ENCODE data around the gene NCKAP5.
"Not testable (repeated sequence)": the region's sequence is repeated elsewhere in the genome, so short reads cannot be mapped to it uniquely, and the experiment has no call there.

NCKAP5 gene

DNA sequence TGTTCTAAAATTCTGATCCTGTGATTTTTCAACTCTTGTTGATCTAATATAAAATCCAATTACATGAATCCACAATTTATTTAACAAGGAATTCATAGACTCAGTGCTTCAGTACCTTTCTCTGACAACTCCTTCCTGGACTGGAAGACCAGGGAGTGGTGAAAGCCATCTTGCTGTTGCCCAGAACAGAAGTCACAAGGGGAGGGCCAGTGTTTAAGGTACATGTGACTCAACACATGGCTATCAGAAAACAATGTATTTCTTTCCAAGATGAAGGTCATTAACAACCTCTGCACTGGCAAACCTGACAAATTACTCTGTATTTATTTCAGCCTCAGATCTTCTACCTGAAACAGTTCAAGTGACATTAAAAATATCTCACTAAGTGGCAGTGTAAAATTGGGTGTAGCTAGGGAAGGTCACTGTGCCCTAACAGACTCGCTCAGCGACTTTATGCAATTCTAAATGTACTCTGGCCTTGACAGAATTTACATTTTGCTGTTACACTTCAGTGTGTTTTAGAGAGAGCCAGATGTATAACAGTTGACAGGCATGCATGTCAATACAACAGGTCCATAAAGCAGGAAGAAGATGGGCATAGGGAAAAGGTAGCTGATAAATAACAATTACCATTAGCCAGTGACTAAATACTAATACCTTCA lies 75.4 kb downstream of the NCKAP5 start:
- no peak for DNase-seq

DNA sequence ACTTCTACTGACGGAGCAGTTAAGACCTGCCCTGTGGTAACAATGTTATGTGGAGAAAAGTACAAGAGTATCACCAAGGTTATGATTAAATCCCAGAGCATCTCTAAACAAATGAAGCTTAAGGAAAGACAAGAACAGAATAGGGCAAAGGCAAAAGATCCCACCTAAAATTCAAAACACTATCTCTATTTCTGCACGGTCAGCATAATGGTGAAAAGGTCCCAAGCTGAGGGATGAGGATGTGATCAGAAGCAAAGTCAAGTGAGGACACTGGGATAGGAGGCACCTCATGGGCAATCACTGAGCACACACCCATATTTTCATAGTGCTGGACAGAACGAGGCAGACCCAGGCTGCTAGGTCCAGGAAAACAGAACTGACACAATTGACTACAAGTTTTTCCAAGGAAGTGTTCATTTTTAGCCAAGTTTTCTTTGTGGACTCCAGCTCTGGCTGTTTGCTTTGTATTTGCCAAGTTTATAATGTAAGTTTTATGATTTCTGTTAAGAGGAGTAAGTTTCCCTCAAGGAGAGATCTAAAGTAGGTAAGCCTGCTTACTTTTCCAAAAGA lies 77.8 kb downstream of the NCKAP5 start:
- DNase-seq = no peak

DNA sequence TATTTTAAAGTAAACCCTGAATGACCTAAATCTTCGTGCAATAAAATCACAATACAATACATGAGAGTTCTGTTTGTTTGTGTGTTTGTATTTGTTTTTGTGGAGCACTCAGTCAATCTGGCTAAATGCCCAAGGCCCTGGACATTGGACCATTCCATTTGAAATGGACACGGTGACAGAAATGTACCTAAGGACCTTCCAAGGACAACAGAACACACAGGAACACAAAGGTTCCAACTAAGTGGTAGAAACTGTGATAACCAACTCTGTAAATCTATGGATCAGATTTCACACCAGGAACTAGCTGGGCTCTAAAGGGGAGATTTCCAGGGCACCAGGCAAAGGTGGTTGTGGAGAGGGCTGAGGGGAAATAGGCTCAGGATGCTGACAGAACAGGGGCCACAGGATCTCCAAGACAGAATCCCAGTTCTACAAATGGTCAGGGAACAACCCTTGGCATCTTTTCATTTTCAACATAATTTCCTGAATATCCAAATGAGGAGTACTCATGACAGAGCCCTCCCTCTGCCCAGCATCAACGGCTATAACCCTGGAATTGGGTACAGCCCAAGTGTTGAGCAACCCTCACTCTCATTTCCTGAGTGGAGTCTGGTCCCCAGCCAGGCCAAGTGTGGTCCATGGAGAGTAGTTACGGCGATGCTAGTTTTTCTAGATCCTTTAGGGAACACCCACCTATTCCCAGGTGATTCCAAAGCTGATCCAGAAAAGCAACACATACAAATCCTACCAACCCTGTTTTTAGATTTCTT lies 78.4 kb downstream of the NCKAP5 start:
- no peak for DNase-seq

DNA sequence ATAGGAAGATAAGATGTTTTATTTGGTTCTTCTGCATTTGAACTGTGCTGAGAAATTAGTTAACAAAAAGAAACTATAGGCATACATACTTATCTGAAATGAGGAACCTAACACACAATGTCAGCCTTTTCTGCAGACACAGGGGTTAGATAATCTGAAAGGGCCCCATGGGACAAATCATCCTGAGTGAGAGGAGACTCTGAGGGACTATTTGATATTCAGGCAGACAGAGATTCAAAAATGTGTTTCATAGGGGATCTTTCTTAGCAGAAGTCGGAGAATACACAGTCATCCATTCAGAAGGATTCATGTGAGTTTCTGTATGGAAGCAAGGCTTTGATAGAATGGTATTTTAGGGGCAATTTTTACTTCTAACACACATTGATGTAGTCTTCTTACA lies 79.1 kb downstream of the NCKAP5 start:
- DNase-seq = no peak

DNA sequence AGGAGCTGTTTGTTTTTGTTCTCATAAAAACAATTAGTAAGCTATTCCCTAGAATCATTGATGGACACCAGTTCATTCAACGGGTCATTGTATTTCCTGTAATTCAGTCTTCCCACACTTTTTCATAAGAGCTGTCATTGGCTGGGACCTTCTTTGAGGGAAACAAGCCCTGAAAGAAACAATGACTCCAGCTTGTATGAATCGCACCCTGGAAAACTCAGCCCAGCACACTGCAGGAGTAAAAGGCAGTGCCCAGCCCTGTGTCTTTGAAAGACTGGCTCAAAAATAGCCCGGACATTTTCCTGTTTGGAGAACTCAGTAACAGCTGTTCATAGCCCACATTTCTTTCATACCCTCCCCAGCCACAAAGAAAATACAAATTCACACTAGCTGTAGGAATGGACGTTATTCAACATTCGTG lies 81.5 kb downstream of the NCKAP5 start:
- DNase-seq = no peak

DNA sequence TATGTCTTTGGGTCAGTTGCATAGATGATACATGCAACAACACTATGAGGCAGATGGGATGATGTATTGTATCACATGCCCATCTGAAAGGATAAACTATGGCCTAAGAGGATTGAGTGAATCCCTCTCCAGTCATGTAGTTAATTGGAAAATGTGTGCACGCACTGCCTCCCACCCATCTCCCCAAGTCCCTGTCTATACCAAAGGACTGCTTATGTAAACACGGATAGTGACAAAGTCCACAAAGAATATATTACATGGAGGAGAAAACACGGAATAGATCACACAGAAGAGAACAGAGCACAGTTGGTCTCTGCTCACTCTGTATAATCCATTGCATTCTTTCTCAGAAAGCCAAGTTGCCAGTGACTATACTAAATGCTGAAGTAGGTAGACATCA lies 82.4 kb downstream of the NCKAP5 start:
- no peak for DNase-seq

DNA sequence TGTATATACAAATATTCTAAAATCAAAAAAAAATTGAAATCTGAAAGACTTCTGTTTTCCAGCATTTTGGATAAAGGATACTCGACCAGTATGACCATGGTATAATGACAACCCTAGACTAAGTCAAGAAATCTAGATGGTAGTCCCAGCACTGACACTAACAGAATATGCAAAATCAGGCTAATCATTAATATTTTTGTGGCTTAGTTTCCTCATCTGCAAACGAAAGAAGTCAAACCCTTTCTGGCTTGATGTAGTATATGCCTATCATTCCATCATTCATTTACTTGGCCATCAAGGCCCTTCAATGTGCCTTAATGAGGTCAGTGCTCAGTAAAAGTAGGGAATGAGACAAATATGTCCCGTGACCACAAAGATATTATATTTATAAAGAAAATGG lies 83.5 kb downstream of the NCKAP5 start:
- DNase-seq = no peak

DNA sequence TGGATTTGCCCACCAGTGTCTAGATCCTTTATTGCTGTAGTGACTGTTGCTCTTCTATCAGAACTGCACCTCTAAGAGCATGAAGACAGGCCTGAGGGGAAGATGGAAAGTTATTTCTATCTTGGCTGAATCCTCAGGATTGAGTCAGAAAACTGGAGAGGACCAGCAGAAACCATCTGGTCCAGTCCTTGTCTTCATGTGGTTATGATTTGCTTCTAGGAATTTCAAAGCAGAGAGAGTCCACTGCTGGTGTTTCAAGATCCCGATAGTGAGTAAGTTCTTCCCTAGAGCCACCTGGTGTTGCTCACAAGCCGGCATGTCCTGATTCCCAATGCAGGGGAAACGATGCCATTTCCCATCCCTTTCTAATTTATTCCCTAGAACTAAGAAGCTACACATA lies 84.2 kb downstream of the NCKAP5 start:
- no peak for DNase-seq

DNA sequence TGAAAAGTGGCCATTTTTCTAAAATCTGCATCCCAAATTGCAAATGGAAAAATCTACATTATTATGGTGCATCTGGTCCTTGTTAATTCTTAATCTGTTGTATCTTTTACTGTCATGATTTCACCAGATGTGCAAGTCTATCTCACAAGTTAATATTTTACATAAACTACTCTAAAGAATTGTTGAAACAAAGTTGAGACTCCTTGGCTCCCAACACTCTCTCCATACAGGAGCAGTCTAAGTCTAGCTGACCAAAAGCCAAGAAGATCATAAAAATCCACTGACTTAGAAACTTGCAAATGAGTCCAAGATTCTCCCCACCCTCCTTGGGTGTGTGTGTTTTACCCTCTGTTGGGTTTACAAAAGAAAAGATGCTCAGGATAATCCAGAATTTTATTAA lies 85.1 kb downstream of the NCKAP5 start:
- DNase-seq = no peak

DNA sequence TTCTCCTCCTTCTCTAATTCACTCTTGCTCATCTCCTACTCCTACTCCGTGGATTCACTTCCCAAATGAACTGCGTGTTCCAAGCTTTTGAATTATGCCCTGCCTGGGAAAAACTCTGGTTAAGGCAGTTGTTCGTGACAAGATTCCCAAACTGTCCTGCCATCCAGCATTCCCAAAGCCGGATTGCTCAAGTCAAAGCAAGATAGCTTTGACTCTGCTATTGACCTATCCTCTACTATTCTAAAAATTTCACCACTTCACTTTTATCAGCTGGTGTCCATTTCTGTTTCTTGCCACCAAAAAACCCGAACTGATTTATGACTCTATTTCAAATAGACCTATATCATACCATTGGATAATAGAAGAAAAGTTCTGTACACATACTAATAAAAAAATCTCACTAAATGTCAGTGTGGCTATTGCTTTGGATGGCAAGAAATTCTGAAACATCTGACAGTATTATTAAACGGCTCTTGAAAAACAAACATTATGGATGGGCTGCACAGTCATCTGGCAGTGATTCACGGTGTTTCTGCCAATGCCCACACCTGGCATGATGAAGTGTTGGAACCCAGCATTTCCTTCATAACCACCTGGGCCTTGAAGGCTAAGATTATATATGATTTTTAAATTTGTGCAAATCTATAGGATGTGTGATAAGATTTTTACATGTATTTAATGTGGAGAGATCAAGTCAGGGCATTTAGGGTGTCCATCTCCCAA lies 87.4 kb downstream of the NCKAP5 start:
- no peak for DNase-seq

DNA sequence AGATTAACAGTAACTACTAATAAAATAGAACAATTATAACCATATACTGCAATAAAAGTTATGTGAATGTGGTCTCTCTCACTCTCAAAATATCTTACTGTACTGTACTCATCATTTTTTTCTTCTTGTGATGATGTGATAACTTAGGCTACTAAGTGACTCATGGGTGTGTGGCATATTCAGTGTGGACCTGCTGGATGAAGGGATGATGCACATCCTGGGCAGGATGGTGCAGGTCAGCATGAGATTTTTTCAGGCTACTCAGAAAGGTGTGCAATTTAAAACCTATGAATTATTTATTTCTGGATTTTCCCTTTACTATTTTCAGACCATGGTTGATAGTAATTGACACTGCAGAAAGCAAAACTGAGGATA lies 90.7 kb downstream of the NCKAP5 start:
- DNase-seq = no peak

DNA sequence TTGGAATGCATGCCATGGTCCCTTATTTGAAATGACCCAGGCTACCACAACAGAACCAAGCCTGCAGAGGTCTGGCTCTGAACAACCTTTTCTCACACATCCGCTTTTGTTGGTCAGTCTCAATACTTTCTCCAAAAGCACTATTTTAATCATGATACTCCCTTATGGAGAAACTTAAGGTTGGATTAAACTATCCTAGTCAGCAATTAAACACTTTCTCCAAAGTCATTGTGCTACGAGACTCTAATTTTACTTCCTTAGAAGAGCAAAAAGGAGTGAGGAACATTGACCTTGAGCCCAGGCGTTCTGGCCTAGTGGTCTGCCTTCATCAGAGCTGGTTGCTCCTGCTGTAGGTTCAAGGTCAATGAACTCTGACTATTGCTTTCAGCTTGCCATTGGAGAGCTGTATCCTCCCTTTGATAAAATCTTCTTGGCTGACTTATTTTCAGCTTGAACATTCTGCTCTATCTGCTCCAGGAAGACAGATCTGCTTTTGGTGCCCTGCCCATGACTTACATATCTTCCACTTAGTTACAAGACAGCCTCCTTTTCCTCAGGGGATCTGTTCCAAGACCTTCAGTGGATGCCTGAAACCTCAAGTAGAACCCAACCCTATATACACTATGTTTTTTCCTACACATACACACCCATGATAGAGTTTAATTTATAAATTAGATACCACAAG lies 91.2 kb downstream of the NCKAP5 start:
- DNase-seq = no peak

DNA sequence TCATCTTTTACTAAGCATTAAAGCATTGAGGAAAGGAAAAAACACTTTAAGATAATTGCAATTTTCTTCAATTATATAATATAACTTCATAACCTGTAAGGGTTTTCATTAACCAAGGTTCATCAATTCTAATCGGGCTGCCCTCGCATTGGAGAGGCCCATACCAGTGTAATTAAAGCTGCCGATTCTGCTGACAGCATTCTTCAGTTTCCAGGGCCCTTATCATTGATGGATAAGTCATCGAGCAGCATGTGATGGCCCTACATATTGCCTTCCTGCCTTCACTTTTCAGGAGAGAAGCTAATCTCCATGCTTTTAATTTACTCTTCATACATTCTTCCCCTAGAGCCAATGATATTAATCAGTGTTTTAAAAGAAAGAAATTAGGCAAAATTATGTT lies 92.0 kb downstream of the NCKAP5 start:
- no peak for DNase-seq

DNA sequence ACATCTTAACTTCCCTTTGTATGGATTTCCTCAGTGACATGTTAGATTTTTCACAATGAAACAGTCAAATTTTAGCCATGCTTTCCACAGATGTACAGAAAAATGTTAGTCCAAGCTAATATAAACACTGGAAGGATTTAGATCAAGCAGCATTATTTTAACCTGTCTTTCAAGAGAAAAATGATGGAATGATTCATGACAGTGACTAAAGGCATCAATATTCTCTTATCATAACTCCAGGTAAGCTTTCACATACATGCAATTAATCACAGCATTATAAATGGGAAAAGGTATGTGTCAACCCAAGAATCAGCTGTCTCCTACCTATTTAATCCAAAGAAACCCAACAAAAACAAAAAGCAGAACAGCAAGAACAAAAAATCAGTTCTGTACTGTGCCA lies 92.7 kb downstream of the NCKAP5 start:
- DNase-seq = no peak

DNA sequence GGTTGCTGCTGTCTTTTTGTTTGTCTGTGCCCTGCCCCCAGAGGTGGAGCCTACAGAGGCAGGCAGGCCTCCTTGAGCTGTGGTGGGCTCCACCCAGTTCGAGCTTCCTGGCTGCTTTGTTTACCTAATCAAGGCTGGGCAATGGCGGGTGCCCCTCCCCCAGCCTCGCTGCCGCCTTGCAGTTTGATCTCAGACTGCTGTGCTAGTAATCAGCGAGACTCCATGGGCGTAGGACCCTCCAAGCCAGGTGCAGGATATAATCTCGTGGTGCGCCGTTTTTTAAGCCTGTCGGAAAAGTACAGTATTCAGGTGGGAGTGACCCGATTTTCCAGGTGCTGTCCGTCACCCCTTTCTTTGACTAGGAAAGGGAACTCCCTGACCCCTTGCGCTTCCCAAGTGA lies 97.8 kb downstream of the NCKAP5 start:
- DNase-seq = not testable (repeated sequence)

DNA sequence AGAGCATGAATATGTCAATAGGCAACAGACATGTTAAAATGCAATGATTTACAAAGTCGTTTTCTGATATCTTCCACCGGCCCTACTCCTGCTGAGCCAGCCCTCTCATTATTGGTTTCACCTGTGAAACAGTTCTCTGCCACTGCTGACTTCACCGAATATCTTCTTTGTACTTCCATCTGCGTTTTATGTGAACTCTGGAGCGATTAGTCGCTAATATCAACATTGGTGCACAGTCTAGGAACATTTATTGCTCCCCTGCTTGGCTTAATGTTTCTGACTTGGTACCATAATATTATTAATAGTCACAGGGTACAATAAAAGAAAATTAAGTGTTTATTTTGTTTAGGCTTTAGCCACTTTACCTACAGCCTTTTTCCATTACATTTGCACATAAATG lies 105.5 kb downstream of the NCKAP5 start:
- no peak for DNase-seq

DNA sequence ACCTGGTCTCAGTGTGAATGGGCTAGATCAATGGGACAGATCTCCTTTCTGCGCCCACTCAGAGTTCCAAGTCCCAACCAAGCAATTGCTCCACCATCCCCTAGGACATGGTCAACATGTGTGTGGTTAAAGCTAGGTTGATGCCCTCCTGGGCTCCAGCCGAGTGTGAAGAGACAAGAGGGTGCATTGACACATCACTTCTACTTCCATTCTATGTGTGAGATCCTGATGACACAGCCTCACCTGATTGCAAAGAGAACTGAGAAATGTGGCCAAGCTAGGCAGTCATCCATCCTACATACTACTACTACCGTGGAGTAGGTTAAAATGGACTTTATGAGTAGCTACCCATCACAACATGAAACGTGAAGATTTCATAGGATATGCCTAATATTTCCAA lies 106.8 kb downstream of the NCKAP5 start:
- no peak for DNase-seq

DNA sequence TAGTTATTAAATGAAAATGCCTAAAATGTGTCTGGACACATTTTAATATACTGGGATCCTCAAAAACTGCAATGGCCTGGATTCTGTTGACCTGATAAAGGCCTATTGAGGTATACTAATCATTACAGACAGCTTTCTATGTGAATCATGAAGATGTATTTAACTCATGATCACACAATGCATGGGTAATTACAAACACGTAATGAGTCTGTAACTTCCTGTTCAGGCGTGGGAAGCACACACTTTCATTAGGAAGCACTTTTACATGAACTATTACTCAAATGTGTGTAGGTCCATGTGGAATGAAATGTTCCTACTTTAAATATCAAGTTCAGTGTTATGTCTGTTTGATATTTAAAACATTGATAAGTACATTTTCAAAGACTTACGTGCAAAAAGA lies 108.7 kb downstream of the NCKAP5 start:
- no peak for DNase-seq

DNA sequence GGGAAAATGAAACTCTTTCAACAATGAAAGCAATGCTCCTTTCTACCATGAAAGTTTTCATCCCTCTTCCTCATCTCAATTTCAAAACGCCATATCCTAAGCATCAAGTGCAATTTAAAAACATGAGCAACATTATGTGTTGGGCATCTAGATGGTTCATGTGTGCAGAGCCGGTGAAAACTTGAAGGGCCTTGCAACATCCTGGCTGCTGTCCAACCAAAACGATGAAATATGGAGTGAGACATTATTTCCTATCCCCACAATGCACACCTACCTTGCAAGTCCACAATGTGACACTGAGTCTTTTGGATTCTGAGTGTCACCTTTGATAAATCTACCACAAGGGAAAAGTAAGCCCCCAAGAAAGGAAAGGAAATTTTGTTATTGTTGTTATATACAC lies 110.0 kb downstream of the NCKAP5 start:
- no peak for DNase-seq

DNA sequence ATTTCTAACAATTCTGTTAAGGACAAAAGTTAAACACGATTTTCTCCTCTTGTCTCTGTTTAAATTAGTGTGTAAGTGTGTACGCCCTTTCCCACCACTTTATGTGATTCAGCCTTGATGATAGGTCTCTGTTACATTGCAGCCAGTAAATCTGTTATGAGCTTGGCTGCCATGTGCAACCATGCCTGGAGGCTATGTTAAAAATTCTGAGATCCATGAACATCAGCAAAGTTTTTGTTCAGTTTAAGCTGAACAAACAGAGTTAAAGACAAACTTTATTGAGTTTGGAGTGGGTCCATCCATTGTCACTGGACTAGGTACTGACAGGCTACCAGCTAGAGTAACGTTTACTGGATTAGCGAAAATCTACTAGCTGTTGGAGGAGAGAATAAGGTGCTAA lies 110.4 kb downstream of the NCKAP5 start:
- DNase-seq = no peak

DNA sequence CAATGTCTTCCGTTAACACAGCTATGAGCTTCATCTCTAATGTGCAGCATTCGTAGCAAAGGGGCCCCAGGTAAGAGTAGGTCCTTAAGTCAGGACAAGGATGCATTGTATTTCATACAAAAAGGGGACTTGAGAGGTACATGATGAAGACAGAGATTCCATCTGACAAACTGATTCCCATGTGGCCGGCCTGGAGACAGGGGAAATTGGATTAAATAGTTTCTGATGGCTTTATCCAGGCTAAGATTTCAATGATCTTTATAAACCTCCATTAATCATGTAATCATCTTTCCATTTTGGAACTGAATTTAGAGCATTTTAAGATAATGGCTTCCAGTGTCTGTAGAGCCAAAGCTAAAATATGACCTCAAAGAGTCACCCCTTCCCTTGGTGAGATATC lies 111.3 kb downstream of the NCKAP5 start:
- DNase-seq = no peak

DNA sequence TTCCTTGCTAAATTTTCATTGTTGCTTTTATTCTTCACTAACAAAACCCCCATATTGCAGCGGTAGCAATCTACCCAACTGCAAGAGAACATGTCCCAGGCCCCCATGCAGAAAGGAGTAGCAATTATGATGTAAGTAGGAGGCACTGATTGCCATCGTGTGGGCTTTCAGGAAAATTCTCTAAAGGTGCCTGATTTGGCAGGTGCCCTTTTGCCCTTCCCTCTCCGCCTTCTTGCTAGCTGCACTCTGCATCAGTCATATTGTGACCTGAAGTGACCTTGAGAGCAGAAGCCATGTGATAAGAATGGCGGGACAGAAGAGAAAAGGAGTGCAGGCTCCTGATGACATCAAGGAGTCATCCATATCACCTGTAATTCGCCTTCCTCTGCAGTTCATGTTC lies 112.1 kb downstream of the NCKAP5 start:
- DNase-seq = peak; percentile 44

DNA sequence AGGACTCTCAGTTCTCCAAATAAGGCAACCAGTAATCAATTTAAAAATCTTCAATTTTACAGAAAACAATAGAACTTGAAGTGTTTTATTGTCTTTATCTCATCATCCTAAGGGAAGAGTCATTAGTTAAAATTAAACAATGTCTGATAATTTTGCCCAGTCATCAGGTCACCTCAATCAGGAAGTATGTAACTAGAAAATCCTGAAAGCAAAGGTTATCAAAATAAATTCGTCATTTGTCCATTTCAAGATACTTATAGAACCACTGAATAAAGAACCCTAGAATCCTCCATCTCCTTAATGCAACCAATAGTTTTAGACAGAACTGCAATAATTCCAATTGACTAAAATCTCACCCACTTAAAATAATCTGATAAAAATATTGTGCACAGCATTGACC lies 115.2 kb downstream of the NCKAP5 start:
- DNase-seq = no peak
